Stomach (tissue), 9 donors: ENCODE measurements around the gene GNG5. TPM values are rescaled to one million over a fixed set of nuclear protein-coding genes. Genes with fewer than 3 reads are reported as not detected.

Experiments used
- DNase-seq, 2 donors: peaks; one replicate each; pipeline versions ENCODE4 v3.0.0 to v3.0.0-alpha.2; 2013 to 2019
- H3K27ac ChIP-seq, 5 donors: fragments of 200-600 bp in 4 of 5; sonication (generic) in 4 of 5; one replicate each; pipeline ENCODE4 v1.5.1; 2013 to 2019; ENCODE audit warnings: mild to moderate bottlenecking in 1 of 5, moderate library complexity in 1 of 5
- H3K27me3 ChIP-seq, 3 donors: fragments of 200-600 bp; sonication (generic); one replicate each; pipeline ENCODE4 v1.5.1; 2017 to 2019; ENCODE audit warnings: mixed run types in 1 of 3
- H3K36me3 ChIP-seq, 4 donors: fragments of 200-600 bp; sonication (generic); 1 replicate in 3 of 4; 2 replicates in 1 of 4; pipeline ENCODE4 v1.5.1; 2016 to 2019
- H3K4me1 ChIP-seq, 4 donors: fragments of 200-600 bp; sonication (generic); one replicate each; pipeline ENCODE4 v1.5.1; 2016 to 2019
- H3K4me3 ChIP-seq, 4 donors: fragments of 200-600 bp; sonication (generic) in 3 of 4; one replicate each; pipeline ENCODE4 v1.5.1; 2016 to 2019; ENCODE audit warnings: mild to moderate bottlenecking in 1 of 4
- H3K9me3 ChIP-seq, 4 donors: fragments of 200-600 bp; sonication (generic); one replicate each; pipeline ENCODE4 v1.5.1; 2016 to 2019
- CTCF ChIP-seq, 7 experiments: fragments of 450-650 bp in 4 of 7; fragments of 200-600 bp in 3 of 7; sonication (generic) in 3 of 7; IDR thresholded peaks; one replicate each; pipeline ENCODE4 v1.5.1; 2016 to 2019; ENCODE audit warnings: antibody characterized with exemption in 7 of 7, control low read depth in 2 of 7, mild to moderate bottlenecking in 1 of 7
- EP300 ChIP-seq: sonication (generic); formaldehyde crosslinking; IDR thresholded peaks from one replicate; pipeline ENCODE4 v1.6.1; 2017; ENCODE audit warnings: antibody characterized with exemption
- POLR2A ChIP-seq, 4 donors: fragments of 450-650 bp; IDR thresholded peaks; one replicate each; pipeline ENCODE4 v1.6.1; 2016; ENCODE audit warnings: antibody characterized with exemption in 4 of 4, control low read depth in 2 of 4, mild to moderate bottlenecking in 1 of 4, moderate library complexity in 1 of 4
- POLR2AphosphoS5 ChIP-seq, 3 donors: sonication (generic); formaldehyde crosslinking; IDR thresholded peaks; one replicate each; pipeline ENCODE4 v1.6.1; 2016; ENCODE audit warnings: antibody characterized with exemption in 3 of 3
- WGBS, 5 donors: extraction: QIAGEN DNeasy Blood & Tissue Kit in 3 of 5; methylation state at CpG; one replicate each; pipeline versions ENCODE4 v1.1.5 to v1.1.7; 2013 to 2018; 5-methylcytosine and 5-hydroxymethylcytosine counted together
- intact Hi-C: fragments of 100-400 bp; cut with DNase I; formaldehyde crosslinking; loops from one replicate; pipeline ENCODE4 v1.15.1; 2023; ENCODE audit warnings: low total_unique reads
- polyA plus RNA-seq, 3 donors: library from polyadenylated mRNA; stranded (reverse); fragments of 200-250 nt; gene quantifications; one replicate each; pipeline ENCODE4 v1.2.3, GENCODE V29; 2013
- total RNA-seq, 5 donors: library from RNA; depleted of rRNA; stranded (reverse); fragments of >200 nt; gene quantifications; one replicate each; pipeline versions ENCODE4 v1.1.0 to v1.2.3, GENCODE V29; 2014 to 2016
- donor health status: healthy with polysubstance abuse.
- donor health status: Bipolar disorder and iron deficiency.
- donor health status: healthy.

The GNG5 gene
- total and polyA plus RNA-seq, 8 donors: 20.6 to 197 (median 159) TPM

GRCh38 chr1:84540759-84541158, 34.4 kb upstream of the GNG5 start:
- no peak overlapping the region for H3K4me3 ChIP-seq
- intact Hi-C loops: no loop called here
- peak in 1 of 2 donors; percentile 8 for DNase-seq
- peaks cover 0 to 9% (median 2%) of the 10 kb centered on the region in 4 donors for H3K36me3 ChIP-seq
- no peaks in the 10 kb centered on the region for H3K4me1 ChIP-seq
- TF ChIP-seq CTCF (IDR thresholded peaks at IDR 0.05) (no peak), EP300 (no peak), POLR2AphosphoS5 (IDR thresholded peaks at IDR 0.05) (no peak), POLR2A (IDR thresholded peaks at IDR 0.05) (no peak)
- WGBS, 5 donors: 23 to 58% (median 35%) methylated on average over 1 of the region's 1 CpG
- no peak overlapping the region for H3K27ac ChIP-seq
- no peaks in the 10 kb centered on the region for H3K9me3 ChIP-seq
- no peaks in the 10 kb centered on the region for H3K27me3 ChIP-seq

- TF ChIP-seq EP300: no peak
- no peak for TF ChIP-seq POLR2AphosphoS5 (IDR thresholded peaks at IDR 0.05)
- no peak for TF ChIP-seq POLR2A (IDR thresholded peaks at IDR 0.05)
- no peak for TF ChIP-seq CTCF (IDR thresholded peaks at IDR 0.05)
- no peaks in the 10 kb centered on the region for H3K4me1 ChIP-seq
- no peak overlapping the region for H3K27ac ChIP-seq
- H3K9me3 ChIP-seq: no peaks in the 10 kb centered on the region
- H3K27me3 ChIP-seq: no peaks in the 10 kb centered on the region
- no peak overlapping the region for H3K4me3 ChIP-seq
- intact Hi-C loops: no loop called here
- peaks cover 0 to 9% (median 2%) of the 10 kb centered on the region in 4 donors for H3K36me3 ChIP-seq
- 69 to 77% (median 74%) methylated on average over 3 of the region's 3 CpGs for WGBS, 5 donors
- no peak for DNase-seq
Measured at GRCh38 chr1:84539972-84540371, 33.6 kb upstream of the GNG5 start.

- Histone ChIP-seq H3K36me3 (peaks cover 0 to 9% (median 2%) of the 10 kb centered on the region in 4 donors), H3K9me3 (no peaks in the 10 kb centered on the region), H3K4me3 (no peak overlapping the region), H3K27ac (no peak overlapping the region), H3K4me1 (no peaks in the 10 kb centered on the region), H3K27me3 (no peaks in the 10 kb centered on the region)
- DNase-seq: no peak
- no peak for TF ChIP-seq POLR2A (IDR thresholded peaks at IDR 0.05)
- TF ChIP-seq CTCF (IDR thresholded peaks at IDR 0.05): no peak
- no peak for TF ChIP-seq EP300
- TF ChIP-seq POLR2AphosphoS5 (IDR thresholded peaks at IDR 0.05): no peak
- intact Hi-C loops: no loop called here
Measured at GRCh38 chr1:84538599-84538998, 32.2 kb upstream of the GNG5 start.

GRCh38 chr1:84525779-84526178, 19.4 kb upstream of the GNG5 start:
- intact Hi-C loops: no loop called here
- H3K4me3 ChIP-seq: no peak overlapping the region
- H3K36me3 ChIP-seq: no peaks in the 10 kb centered on the region
- DNase-seq: no peak
- WGBS, 5 donors: 73 to 84% (median 75%) methylated on average over 1 of the region's 1 CpG
- no peak for TF ChIP-seq CTCF (IDR thresholded peaks at IDR 0.05)
- no peak for TF ChIP-seq EP300
- TF ChIP-seq POLR2A (IDR thresholded peaks at IDR 0.05): no peak
- no peak for TF ChIP-seq POLR2AphosphoS5 (IDR thresholded peaks at IDR 0.05)
- peaks cover 0 to 4% (median 0%) of the 10 kb centered on the region in 4 donors for H3K9me3 ChIP-seq
- H3K4me1 ChIP-seq: no peaks in the 10 kb centered on the region
- no peak overlapping the region for H3K27ac ChIP-seq
- no peaks in the 10 kb centered on the region for H3K27me3 ChIP-seq
